SK-N-SH (cell line): ENCODE data around the gene PDIA4. TPM values are rescaled to one million over a fixed set of nuclear protein-coding genes. Genes with fewer than 3 reads are reported as not detected.

Experiments
- CTCF ChIA-PET: fragments of 300-600, 350-600 bp; formaldehyde crosslinking; extraction: SDS; loops from one replicate; lab custom pipeline; 2021; lab: Yijun Ruan, JAX
- POLR2A ChIA-PET: fragments of 350-600 bp; sonication (Branson Sonifier 250); formaldehyde crosslinking; extraction: SDS; loops from one replicate; lab custom pipeline; 2020; ENCODE audit warnings: antibody characterized with exemption, inconsistent platforms; lab: Yijun Ruan, JAX
- DNase-seq: peaks from one replicate; pipeline ENCODE4 v3.0.0; 2012
- H2AFZ ChIP-seq: fragments of 200-600 bp; sonication (generic); 2 replicates; pipeline ENCODE4 v1.8.1; 2016; ENCODE audit warnings: antibody characterized with exemption, mild to moderate bottlenecking, low read depth
- H3F3A ChIP-seq: fragments of 200-600 bp; sonication (generic); replicated peaks from 2 replicates; pipeline ENCODE3; 2016; ENCODE audit warnings: antibody characterized with exemption, mild to moderate bottlenecking; ENCODE audit not compliant: insufficient read depth
- H3K27ac ChIP-seq, 2 experiments: fragments of 200-500 bp in 1 of 2; fragments of 200-600 bp in 1 of 2; sonication (Bioruptor generic) in 1 of 2; sonication (generic), shearing (Covaris generic) in 1 of 2; 2 replicates each; pipeline versions ENCODE4 v1.5.1 to v1.6.1; 2014 to 2016; ENCODE audit warnings: low read depth in 2 of 2, inconsistent platforms in 1 of 2, low read length in 1 of 2, mild to moderate bottlenecking in 1 of 2, mixed read lengths in 1 of 2
- H3K27me3 ChIP-seq: fragments of 200-600 bp; sonication (generic), shearing (Covaris generic); 2 replicates; pipeline ENCODE4 v1.6.1; 2016; ENCODE audit warnings: mixed run types; ENCODE audit not compliant: insufficient read depth
- H3K36me3 ChIP-seq, 2 experiments: fragments of 200-500 bp in 1 of 2; fragments of 200-600 bp in 1 of 2; sonication (Bioruptor generic) in 1 of 2; sonication (generic) in 1 of 2; replicated peaks in 1 of 2; 2 replicates each; pipeline versions ENCODE3 to v1.5.1; 2014 to 2016; ENCODE audit warnings: low read length in 1 of 2, mild to moderate bottlenecking in 1 of 2; ENCODE audit not compliant: insufficient read depth in 2 of 2, control insufficient read depth in 1 of 2
- H3K4me1 ChIP-seq, 2 experiments: fragments of 200-500 bp in 1 of 2; fragments of 200-600 bp in 1 of 2; sonication (Bioruptor generic) in 1 of 2; sonication (generic), shearing (Covaris generic) in 1 of 2; 2 replicates each; pipeline versions ENCODE4 v1.5.1 to v1.6.1; 2014 to 2016; ENCODE audit warnings: low read depth in 1 of 2, low read length in 1 of 2, mixed run types in 1 of 2; ENCODE audit not compliant: insufficient read depth in 2 of 2, control insufficient read depth in 1 of 2
- H3K4me2 ChIP-seq: fragments of 200-600 bp; sonication (generic), shearing (Covaris generic); 2 replicates; pipeline ENCODE4 v1.6.1; 2017; ENCODE audit warnings: mixed run types
- H3K4me3 ChIP-seq, 2 experiments: fragments of 200-500 bp in 1 of 2; fragments of 200-600 bp in 1 of 2; sonication (Bioruptor generic) in 1 of 2; sonication (generic), shearing (Covaris generic) in 1 of 2; 2 replicates each; pipeline versions ENCODE4 v1.5.1 to v1.8.1; 2014 to 2016; ENCODE audit warnings: low read depth in 2 of 2, inconsistent platforms in 1 of 2, low read length in 1 of 2, mild to moderate bottlenecking in 1 of 2, mixed read lengths in 1 of 2, moderate library complexity in 1 of 2
- H3K79me2 ChIP-seq: fragments of 200-600 bp; sonication (generic); 2 replicates; pipeline ENCODE4 v1.8.1; 2017; ENCODE audit warnings: mild to moderate bottlenecking; ENCODE audit not compliant: insufficient read depth
- H3K9ac ChIP-seq: fragments of 200-600 bp; sonication (generic); 2 replicates; pipeline ENCODE4 v1.6.1; 2017; ENCODE audit warnings: mixed run types
- H3K9me2 ChIP-seq: fragments of 200-600 bp; sonication (generic); 2 replicates; pipeline ENCODE4 v1.6.1; 2017; ENCODE audit warnings: mixed run types
- H3K9me3 ChIP-seq: fragments of 200-600 bp; sonication (generic); 2 replicates; pipeline ENCODE4 v1.6.1; 2017; ENCODE audit warnings: mixed run types, mild to moderate bottlenecking, moderate library complexity
- H4K20me1 ChIP-seq: fragments of 200-600 bp; sonication (generic); 2 replicates; pipeline ENCODE4 v1.6.1; 2017; ENCODE audit warnings: mild to moderate bottlenecking, mixed run types; ENCODE audit not compliant: insufficient read depth
- FOXJ3 ChIP-seq: sonication (generic); formaldehyde crosslinking; IDR thresholded peaks from 2 replicates; pipeline ENCODE4 v1.5.1; 2020; ENCODE audit warnings: mild to moderate bottlenecking, missing genetic modification reagents
- GABPA ChIP-seq: IDR thresholded peaks from 2 replicates; pipeline ENCODE4 v1.4.0; 2012; ENCODE audit warnings: low read depth, mild to moderate bottlenecking
- JUND ChIP-seq: IDR thresholded peaks from 2 replicates; pipeline ENCODE4 v1.4.0; 2012
- MXI1 ChIP-seq: IDR thresholded peaks from 2 replicates; pipeline ENCODE4 v1.6.1; 2012; ENCODE audit warnings: mild to moderate bottlenecking, low read depth, low read length, improper control_type of control experiment
- NFIC ChIP-seq: IDR thresholded peaks from 2 replicates; pipeline ENCODE4 v1.4.0; 2012; ENCODE audit warnings: borderline replicate concordance
- RAD21 ChIP-seq: IDR thresholded peaks from 2 replicates; pipeline ENCODE4 v1.6.1; 2012; ENCODE audit warnings: mild to moderate bottlenecking, low read length
- RCOR1 ChIP-seq: fragments of 150-350 bp; IDR thresholded peaks from 2 replicates; pipeline ENCODE4 v1.6.1; 2017; ENCODE audit warnings: antibody characterized with exemption, low read length
- RFX5 ChIP-seq: IDR thresholded peaks from 2 replicates; pipeline ENCODE4 v1.6.1; 2012; ENCODE audit warnings: mild to moderate bottlenecking, improper control_type of control experiment, low read length
- SIN3A ChIP-seq: IDR thresholded peaks from 2 replicates; pipeline ENCODE4 v1.6.1; 2012; ENCODE audit warnings: low read depth, mild to moderate bottlenecking, low read length, moderate library complexity, borderline replicate concordance
- SMC3 ChIP-seq: IDR thresholded peaks from 2 replicates; pipeline ENCODE4 v1.6.1; 2012; ENCODE audit warnings: low read depth, low read length, improper control_type of control experiment
- TAF1 ChIP-seq: IDR thresholded peaks from 2 replicates; pipeline ENCODE4 v1.6.1; 2012; ENCODE audit warnings: low read depth, mild to moderate bottlenecking, low read length, moderate library complexity, borderline replicate concordance
- USF2 ChIP-seq: fragments of 150-350 bp; IDR thresholded peaks from 2 replicates; pipeline ENCODE4 v1.6.1; 2017; ENCODE audit warnings: antibody characterized with exemption, low read length, low read depth, borderline replicate concordance
- WGBS: methylation state at CpG from one replicate; pipeline ENCODE4 v1.1.6; 2017; ENCODE audit warnings: low lambda C conversion rate; 5-methylcytosine and 5-hydroxymethylcytosine counted together
- polyA plus RNA-seq, 3 experiments: library from polyadenylated mRNA; depleted of rRNA; stranded (reverse); fragments of >200 nt; gene quantifications; 2 replicates each; pipeline ENCODE4 v1.2.3, GENCODE V29; 2012
- TF ChIP-seq, protein P1 (sequence below): IDR thresholded peaks from 2 replicates; pipeline ENCODE4 v1.6.1; 2012; ENCODE audit warnings: mild to moderate bottlenecking, low read depth, low read length, moderate library complexity
- TF ChIP-seq, protein P2 (sequence below): fragments of 200-600 bp; sonication (generic); IDR thresholded peaks from 2 replicates; pipeline ENCODE4 v1.6.1; 2017; ENCODE audit warnings: antibody characterized with exemption, mild to moderate bottlenecking, moderate library complexity
- TF ChIP-seq, protein P3 (sequence below): IDR thresholded peaks from 2 replicates; pipeline ENCODE4 v1.4.0; 2012; ENCODE audit warnings: low read depth, borderline replicate concordance

PDIA4 gene
- polyA plus RNA-seq, 1 of the 3 experiments (the other 2 are of a cell fraction): 400 TPM

GRCh38 chr7:148982654-148983199 lies 45.6 kb downstream of the PDIA4 start:
- H3K9me3 ChIP-seq: no peaks in the 10 kb centered on the region
- H3K36me3 ChIP-seq: no peaks in the 10 kb centered on the region
- peak overlapping the region; percentile 78 for H3K9ac ChIP-seq
- H3K4me2 ChIP-seq: peak overlapping the region; percentile 97
- peak; percentile 81 for DNase-seq
- 2% methylated on average over 23 of the region's 23 CpGs for WGBS
- H3K4me1 ChIP-seq: peaks cover 0 to 8% of the 10 kb centered on the region in 2 experiments; a peak in 2 of 4 replicates
- CTCF ChIA-PET: interaction anchor here (1.2 to 4.4 kb wide), 6 partner anchors 16 to 407 kb away, joined by 4 to 31 read pairs (median 14); partner anchors contain the start of gene ZNF425
- H3K79me2 ChIP-seq: no peaks in the 10 kb centered on the region
- H3K4me3 ChIP-seq: peak overlapping the region; percentile 68 to 82
- peak overlapping the region; percentile 34 to 86; a peak in 3 of 4 replicates for H3K27ac ChIP-seq
- H3K27me3 ChIP-seq: no peaks in the 10 kb centered on the region
- POLR2A ChIA-PET: interaction anchor here (0.6 to 1.5 kb wide), 5 partner anchors 19 to 761 kb away, joined by 3 to 6 read pairs (median 3); partner anchors contain the start of gene ZNF425
- H3K9me2 ChIP-seq: no peaks in the 10 kb centered on the region
- TF ChIP-seq JUND (no peak), SIN3A (no peak), RCOR1 (no peak), MXI1 (peak; percentile 48), RAD21 (no peak), GABPA (no peak), TAF1 (no peak)
- TF ChIP-seq, protein P1, sequence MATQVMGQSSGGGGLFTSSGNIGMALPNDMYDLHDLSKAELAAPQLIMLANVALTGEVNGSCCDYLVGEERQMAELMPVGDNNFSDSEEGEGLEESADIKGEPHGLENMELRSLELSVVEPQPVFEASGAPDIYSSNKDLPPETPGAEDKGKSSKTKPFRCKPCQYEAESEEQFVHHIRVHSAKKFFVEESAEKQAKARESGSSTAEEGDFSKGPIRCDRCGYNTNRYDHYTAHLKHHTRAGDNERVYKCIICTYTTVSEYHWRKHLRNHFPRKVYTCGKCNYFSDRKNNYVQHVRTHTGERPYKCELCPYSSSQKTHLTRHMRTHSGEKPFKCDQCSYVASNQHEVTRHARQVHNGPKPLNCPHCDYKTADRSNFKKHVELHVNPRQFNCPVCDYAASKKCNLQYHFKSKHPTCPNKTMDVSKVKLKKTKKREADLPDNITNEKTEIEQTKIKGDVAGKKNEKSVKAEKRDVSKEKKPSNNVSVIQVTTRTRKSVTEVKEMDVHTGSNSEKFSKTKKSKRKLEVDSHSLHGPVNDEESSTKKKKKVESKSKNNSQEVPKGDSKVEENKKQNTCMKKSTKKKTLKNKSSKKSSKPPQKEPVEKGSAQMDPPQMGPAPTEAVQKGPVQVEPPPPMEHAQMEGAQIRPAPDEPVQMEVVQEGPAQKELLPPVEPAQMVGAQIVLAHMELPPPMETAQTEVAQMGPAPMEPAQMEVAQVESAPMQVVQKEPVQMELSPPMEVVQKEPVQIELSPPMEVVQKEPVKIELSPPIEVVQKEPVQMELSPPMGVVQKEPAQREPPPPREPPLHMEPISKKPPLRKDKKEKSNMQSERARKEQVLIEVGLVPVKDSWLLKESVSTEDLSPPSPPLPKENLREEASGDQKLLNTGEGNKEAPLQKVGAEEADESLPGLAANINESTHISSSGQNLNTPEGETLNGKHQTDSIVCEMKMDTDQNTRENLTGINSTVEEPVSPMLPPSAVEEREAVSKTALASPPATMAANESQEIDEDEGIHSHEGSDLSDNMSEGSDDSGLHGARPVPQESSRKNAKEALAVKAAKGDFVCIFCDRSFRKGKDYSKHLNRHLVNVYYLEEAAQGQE: no peak
- no peaks in the 10 kb centered on the region for H4K20me1 ChIP-seq
- H3F3A ChIP-seq: peaks cover 28% of the 10 kb centered on the region
- H2AFZ ChIP-seq: peak overlapping the region; percentile 96

- H3K9ac ChIP-seq: no peak overlapping the region
- H3K4me2 ChIP-seq: no peak overlapping the region
- ChIA-PET CTCF (interaction anchor here (0.7 to 2.1 kb wide), 4 partner anchors 13 to 269 kb away, joined by 3 to 12 read pairs (median 4); no protein-coding TSS in a partner anchor), POLR2A (interaction anchor here (0.6 kb wide), 1 partner anchor 108 kb away, joined by 4 read pairs; no protein-coding TSS in a partner anchor)
- no peaks in the 10 kb centered on the region for H3K9me3 ChIP-seq
- peaks cover 0 to 3% of the 10 kb centered on the region in 2 experiments; a peak in 2 of 4 replicates for H3K4me1 ChIP-seq
- 73% methylated on average over 9 of the region's 9 CpGs for WGBS
- no peaks in the 10 kb centered on the region for H3K9me2 ChIP-seq
- no peaks in the 10 kb centered on the region for H3K36me3 ChIP-seq
- no peak for DNase-seq
- no peaks in the 10 kb centered on the region for H4K20me1 ChIP-seq
- H3K27me3 ChIP-seq: no peaks in the 10 kb centered on the region
- no peak overlapping the region for H3K27ac ChIP-seq
- no peak overlapping the region for H2AFZ ChIP-seq
- no peak overlapping the region for H3K4me3 ChIP-seq
- H3F3A ChIP-seq: peaks cover 13% of the 10 kb centered on the region
- TF ChIP-seq FOXJ3 (CRISPR knock-in tag) (no peak), SMC3 (no peak), NFIC (no peak), SIN3A (no peak), RFX5 (no peak), USF2 (no peak)
- TF ChIP-seq, protein P2, sequence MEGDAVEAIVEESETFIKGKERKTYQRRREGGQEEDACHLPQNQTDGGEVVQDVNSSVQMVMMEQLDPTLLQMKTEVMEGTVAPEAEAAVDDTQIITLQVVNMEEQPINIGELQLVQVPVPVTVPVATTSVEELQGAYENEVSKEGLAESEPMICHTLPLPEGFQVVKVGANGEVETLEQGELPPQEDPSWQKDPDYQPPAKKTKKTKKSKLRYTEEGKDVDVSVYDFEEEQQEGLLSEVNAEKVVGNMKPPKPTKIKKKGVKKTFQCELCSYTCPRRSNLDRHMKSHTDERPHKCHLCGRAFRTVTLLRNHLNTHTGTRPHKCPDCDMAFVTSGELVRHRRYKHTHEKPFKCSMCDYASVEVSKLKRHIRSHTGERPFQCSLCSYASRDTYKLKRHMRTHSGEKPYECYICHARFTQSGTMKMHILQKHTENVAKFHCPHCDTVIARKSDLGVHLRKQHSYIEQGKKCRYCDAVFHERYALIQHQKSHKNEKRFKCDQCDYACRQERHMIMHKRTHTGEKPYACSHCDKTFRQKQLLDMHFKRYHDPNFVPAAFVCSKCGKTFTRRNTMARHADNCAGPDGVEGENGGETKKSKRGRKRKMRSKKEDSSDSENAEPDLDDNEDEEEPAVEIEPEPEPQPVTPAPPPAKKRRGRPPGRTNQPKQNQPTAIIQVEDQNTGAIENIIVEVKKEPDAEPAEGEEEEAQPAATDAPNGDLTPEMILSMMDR: no peak
- TF ChIP-seq, protein P3, sequence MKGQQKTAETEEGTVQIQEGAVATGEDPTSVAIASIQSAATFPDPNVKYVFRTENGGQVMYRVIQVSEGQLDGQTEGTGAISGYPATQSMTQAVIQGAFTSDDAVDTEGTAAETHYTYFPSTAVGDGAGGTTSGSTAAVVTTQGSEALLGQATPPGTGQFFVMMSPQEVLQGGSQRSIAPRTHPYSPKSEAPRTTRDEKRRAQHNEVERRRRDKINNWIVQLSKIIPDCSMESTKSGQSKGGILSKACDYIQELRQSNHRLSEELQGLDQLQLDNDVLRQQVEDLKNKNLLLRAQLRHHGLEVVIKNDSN: no peak
- H3K79me2 ChIP-seq: no peaks in the 10 kb centered on the region
These were observed 48.5 kb downstream of the PDIA4 start for GRCh38 chr7:148979827-148980226.
